NB4 (cell line): ENCODE measurements around the gene ERVH48-1.

ENCODE experiments used
- TF ChIP-seq, protein P1 (sequence below): IDR thresholded peaks from 2 replicates; pipeline ENCODE4 v1.6.1; 2011; ENCODE audit warnings: low read depth, low read length
- TF ChIP-seq, protein P2 (sequence below): IDR thresholded peaks from one replicate; pipeline ENCODE4 v1.5.1; 2012; ENCODE audit warnings: low read depth, low read length

DNA sequence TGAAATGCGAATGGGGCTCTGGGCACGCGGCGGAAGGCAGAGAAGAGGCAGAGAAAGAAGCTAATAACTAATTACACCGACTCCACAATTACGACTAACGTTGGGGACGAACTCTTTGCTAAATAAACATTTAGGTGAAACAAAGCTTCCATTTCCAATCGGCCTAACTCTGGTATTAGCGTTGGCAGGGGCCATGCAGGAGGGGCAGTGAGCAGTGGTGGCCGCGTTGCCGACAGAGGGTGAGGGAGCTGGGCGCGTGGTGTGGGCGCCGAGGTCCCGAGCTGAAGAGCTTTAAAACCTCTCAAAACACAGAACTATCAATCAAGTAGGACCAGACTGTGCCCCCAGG is 32.9 kb downstream of the ERVH48-1 start:
- TF ChIP-seq, protein P1, sequence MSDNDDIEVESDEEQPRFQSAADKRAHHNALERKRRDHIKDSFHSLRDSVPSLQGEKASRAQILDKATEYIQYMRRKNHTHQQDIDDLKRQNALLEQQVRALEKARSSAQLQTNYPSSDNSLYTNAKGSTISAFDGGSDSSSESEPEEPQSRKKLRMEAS = no peak; the same call in 1 of the 2 replicates
- TF ChIP-seq, protein P2, sequence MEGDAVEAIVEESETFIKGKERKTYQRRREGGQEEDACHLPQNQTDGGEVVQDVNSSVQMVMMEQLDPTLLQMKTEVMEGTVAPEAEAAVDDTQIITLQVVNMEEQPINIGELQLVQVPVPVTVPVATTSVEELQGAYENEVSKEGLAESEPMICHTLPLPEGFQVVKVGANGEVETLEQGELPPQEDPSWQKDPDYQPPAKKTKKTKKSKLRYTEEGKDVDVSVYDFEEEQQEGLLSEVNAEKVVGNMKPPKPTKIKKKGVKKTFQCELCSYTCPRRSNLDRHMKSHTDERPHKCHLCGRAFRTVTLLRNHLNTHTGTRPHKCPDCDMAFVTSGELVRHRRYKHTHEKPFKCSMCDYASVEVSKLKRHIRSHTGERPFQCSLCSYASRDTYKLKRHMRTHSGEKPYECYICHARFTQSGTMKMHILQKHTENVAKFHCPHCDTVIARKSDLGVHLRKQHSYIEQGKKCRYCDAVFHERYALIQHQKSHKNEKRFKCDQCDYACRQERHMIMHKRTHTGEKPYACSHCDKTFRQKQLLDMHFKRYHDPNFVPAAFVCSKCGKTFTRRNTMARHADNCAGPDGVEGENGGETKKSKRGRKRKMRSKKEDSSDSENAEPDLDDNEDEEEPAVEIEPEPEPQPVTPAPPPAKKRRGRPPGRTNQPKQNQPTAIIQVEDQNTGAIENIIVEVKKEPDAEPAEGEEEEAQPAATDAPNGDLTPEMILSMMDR = no peak
